ENCODE data around the gene VWA8. TPM values are rescaled to one million over a fixed set of nuclear protein-coding genes. Genes with fewer than 3 reads are reported as not detected.

Gene VWA8
- polyA plus RNA-seq, 1 of the 3 experiments (the other 2 are of a cell fraction): 5.5 TPM

DNA sequence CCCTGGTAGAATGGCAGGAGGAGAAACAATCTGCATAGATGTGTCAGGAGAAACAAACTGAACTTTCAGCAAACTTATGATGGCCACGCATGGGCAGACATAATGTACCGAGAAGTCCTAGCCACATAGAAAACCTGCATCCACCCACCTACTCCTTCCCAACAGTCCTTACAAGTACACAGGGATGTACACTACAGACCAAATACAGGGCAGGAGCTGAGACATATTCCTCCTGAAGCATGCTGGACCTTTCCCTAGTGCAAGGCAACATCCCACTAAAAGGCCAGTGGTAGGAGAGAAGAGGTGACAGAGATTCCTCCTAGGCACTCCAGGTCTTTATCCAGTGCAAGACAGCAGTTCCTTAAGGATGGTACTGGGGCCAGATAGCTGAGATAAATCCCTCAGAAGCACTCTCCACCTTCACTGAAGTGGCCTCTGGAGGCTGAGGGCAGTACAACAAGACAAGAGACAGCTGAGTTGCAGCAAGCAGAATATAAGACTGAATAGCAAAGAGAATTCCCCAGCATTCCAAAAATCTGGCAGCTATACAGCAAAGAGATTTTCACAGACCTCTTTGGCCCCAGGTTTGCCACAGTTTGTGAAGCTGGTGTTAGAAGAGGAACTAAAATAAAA lies 18.3 kb downstream of the VWA8 start:
- H3K9me2 ChIP-seq: no peaks in the 10 kb centered on the region
- no peak overlapping the region for H3K4me2 ChIP-seq
- TF ChIP-seq ELF1 (IDR thresholded peaks at IDR 0.05) (no peak), CHD2 (IDR thresholded peaks at IDR 0.05; ENCODE audit: low read length, partially characterized antibody) (no peak), RXRA (IDR thresholded peaks at IDR 0.05; ENCODE audit: borderline replicate concordance, low read depth) (no peak), MXI1 (IDR thresholded peaks at IDR 0.05; ENCODE audit: low read depth, low read length) (no peak), SMC3 (IDR thresholded peaks at IDR 0.05; ENCODE audit: low read depth, low read length) (peak; percentile 38), RAD21 (IDR thresholded peaks at IDR 0.05; ENCODE audit: low read length) (peak; percentile 51), TCF12 (IDR thresholded peaks at IDR 0.05) (no peak), YY1 (IDR thresholded peaks at IDR 0.05; ENCODE audit: low read depth) (no peak), FOXM1 (IDR thresholded peaks at IDR 0.05; ENCODE audit: low read depth) (no peak), EP300 (IDR thresholded peaks at IDR 0.05; ENCODE audit: borderline replicate concordance in 1 of 2, low read depth in 1 of 2, low read length in 1 of 2) (no peak), JUND (IDR thresholded peaks at IDR 0.05) (no peak), SIN3A (IDR thresholded peaks at IDR 0.05; ENCODE audit: borderline replicate concordance, low read depth, low read length) (no peak), POLR2AphosphoS5 (IDR thresholded peaks at IDR 0.05; ENCODE audit: low read depth, low read length) (no peak), FOXJ3 (CRISPR knock-in tag; IDR thresholded peaks at IDR 0.05) (no peak), FOSL2 (IDR thresholded peaks at IDR 0.05; ENCODE audit: borderline replicate concordance, low read depth) (no peak), GABPA (IDR thresholded peaks at IDR 0.05; ENCODE audit: low read depth) (no peak)
- TF ChIP-seq, protein P1, sequence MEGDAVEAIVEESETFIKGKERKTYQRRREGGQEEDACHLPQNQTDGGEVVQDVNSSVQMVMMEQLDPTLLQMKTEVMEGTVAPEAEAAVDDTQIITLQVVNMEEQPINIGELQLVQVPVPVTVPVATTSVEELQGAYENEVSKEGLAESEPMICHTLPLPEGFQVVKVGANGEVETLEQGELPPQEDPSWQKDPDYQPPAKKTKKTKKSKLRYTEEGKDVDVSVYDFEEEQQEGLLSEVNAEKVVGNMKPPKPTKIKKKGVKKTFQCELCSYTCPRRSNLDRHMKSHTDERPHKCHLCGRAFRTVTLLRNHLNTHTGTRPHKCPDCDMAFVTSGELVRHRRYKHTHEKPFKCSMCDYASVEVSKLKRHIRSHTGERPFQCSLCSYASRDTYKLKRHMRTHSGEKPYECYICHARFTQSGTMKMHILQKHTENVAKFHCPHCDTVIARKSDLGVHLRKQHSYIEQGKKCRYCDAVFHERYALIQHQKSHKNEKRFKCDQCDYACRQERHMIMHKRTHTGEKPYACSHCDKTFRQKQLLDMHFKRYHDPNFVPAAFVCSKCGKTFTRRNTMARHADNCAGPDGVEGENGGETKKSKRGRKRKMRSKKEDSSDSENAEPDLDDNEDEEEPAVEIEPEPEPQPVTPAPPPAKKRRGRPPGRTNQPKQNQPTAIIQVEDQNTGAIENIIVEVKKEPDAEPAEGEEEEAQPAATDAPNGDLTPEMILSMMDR (IDR thresholded peaks at IDR 0.05): peak; percentile 37; the same call in 1 of the 2 replicates
- TF ChIP-seq, protein P2, sequence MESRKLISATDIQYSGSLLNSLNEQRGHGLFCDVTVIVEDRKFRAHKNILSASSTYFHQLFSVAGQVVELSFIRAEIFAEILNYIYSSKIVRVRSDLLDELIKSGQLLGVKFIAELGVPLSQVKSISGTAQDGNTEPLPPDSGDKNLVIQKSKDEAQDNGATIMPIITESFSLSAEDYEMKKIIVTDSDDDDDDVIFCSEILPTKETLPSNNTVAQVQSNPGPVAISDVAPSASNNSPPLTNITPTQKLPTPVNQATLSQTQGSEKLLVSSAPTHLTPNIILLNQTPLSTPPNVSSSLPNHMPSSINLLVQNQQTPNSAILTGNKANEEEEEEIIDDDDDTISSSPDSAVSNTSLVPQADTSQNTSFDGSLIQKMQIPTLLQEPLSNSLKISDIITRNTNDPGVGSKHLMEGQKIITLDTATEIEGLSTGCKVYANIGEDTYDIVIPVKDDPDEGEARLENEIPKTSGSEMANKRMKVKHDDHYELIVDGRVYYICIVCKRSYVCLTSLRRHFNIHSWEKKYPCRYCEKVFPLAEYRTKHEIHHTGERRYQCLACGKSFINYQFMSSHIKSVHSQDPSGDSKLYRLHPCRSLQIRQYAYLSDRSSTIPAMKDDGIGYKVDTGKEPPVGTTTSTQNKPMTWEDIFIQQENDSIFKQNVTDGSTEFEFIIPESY (IDR thresholded peaks at IDR 0.05; ENCODE audit: borderline replicate concordance, low read depth): no peak
- TF ChIP-seq, protein P3, sequence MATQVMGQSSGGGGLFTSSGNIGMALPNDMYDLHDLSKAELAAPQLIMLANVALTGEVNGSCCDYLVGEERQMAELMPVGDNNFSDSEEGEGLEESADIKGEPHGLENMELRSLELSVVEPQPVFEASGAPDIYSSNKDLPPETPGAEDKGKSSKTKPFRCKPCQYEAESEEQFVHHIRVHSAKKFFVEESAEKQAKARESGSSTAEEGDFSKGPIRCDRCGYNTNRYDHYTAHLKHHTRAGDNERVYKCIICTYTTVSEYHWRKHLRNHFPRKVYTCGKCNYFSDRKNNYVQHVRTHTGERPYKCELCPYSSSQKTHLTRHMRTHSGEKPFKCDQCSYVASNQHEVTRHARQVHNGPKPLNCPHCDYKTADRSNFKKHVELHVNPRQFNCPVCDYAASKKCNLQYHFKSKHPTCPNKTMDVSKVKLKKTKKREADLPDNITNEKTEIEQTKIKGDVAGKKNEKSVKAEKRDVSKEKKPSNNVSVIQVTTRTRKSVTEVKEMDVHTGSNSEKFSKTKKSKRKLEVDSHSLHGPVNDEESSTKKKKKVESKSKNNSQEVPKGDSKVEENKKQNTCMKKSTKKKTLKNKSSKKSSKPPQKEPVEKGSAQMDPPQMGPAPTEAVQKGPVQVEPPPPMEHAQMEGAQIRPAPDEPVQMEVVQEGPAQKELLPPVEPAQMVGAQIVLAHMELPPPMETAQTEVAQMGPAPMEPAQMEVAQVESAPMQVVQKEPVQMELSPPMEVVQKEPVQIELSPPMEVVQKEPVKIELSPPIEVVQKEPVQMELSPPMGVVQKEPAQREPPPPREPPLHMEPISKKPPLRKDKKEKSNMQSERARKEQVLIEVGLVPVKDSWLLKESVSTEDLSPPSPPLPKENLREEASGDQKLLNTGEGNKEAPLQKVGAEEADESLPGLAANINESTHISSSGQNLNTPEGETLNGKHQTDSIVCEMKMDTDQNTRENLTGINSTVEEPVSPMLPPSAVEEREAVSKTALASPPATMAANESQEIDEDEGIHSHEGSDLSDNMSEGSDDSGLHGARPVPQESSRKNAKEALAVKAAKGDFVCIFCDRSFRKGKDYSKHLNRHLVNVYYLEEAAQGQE (IDR thresholded peaks at IDR 0.05; ENCODE audit: low read depth, low read length): no peak
- TF ChIP-seq, protein P4, sequence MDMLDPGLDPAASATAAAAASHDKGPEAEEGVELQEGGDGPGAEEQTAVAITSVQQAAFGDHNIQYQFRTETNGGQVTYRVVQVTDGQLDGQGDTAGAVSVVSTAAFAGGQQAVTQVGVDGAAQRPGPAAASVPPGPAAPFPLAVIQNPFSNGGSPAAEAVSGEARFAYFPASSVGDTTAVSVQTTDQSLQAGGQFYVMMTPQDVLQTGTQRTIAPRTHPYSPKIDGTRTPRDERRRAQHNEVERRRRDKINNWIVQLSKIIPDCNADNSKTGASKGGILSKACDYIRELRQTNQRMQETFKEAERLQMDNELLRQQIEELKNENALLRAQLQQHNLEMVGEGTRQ (IDR thresholded peaks at IDR 0.05; ENCODE audit: borderline replicate concordance, low read depth, low read length): no peak
- TF ChIP-seq, protein P5, sequence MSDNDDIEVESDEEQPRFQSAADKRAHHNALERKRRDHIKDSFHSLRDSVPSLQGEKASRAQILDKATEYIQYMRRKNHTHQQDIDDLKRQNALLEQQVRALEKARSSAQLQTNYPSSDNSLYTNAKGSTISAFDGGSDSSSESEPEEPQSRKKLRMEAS (IDR thresholded peaks at IDR 0.05; ENCODE audit: low read depth): no peak
- TF ChIP-seq, protein P6, sequence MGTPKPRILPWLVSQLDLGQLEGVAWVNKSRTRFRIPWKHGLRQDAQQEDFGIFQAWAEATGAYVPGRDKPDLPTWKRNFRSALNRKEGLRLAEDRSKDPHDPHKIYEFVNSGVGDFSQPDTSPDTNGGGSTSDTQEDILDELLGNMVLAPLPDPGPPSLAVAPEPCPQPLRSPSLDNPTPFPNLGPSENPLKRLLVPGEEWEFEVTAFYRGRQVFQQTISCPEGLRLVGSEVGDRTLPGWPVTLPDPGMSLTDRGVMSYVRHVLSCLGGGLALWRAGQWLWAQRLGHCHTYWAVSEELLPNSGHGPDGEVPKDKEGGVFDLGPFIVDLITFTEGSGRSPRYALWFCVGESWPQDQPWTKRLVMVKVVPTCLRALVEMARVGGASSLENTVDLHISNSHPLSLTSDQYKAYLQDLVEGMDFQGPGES (IDR thresholded peaks at IDR 0.05; ENCODE audit: low read depth, low read length): no peak
- DNase-seq: no peak
- H4K20me1 ChIP-seq (ENCODE audit: insufficient read depth): no peaks in the 10 kb centered on the region
- no peak overlapping the region for H3K4me3 ChIP-seq (ENCODE audit: low read depth in 2 of 2, low read length in 1 of 2)
- H3K9me3 ChIP-seq: peaks cover 7% of the 10 kb centered on the region; the same call in 1 of the 2 replicates
- no peaks in the 10 kb centered on the region for H3F3A ChIP-seq (replicated peaks; ENCODE audit: insufficient read depth)
- no peak overlapping the region for H3K27ac ChIP-seq (ENCODE audit: low read depth in 2 of 2, low read length in 1 of 2)
- no peak overlapping the region for H2AFZ ChIP-seq (ENCODE audit: low read depth)
- ChIA-PET CTCF (interaction anchor here (1.1 to 1.2 kb wide), 3 partner anchors 9 to 286 kb away, joined by 3 to 4 read pairs (median 3); no protein-coding TSS in a partner anchor), POLR2A (no interaction called here)
- peaks cover 11 to 22% of the 10 kb centered on the region in 2 experiments for H3K36me3 ChIP-seq (replicated peaks in 1 of 2; ENCODE audit: control insufficient read depth in 1 of 2, insufficient read depth in 2 of 2, low read length in 1 of 2)
- 94% methylated on average over 2 of the region's 2 CpGs for WGBS (ENCODE audit: low lambda C conversion rate)
- no peaks in the 10 kb centered on the region; a peak in 1 of 4 replicates for H3K4me1 ChIP-seq (ENCODE audit: control insufficient read depth in 1 of 2, insufficient read depth in 2 of 2, low read depth in 1 of 2, low read length in 1 of 2)
- H3K27me3 ChIP-seq (ENCODE audit: insufficient read depth): no peaks in the 10 kb centered on the region
- no peak overlapping the region for H3K9ac ChIP-seq
- peaks cover 3% of the 10 kb centered on the region; the same call in 1 of the 2 replicates for H3K79me2 ChIP-seq (ENCODE audit: insufficient read depth)
